Epithelial cell of prostate (primary cell): ENCODE measurements around the gene YDJC.
"Not testable (repeated sequence)": the region's sequence is repeated elsewhere in the genome, so short reads cannot be mapped to it uniquely, and the experiment has no call there.

ENCODE experiments used
- DNase-seq: peaks from one replicate; pipeline ENCODE4 v3.0.0-alpha.2; 2011; ENCODE audit warnings: low read depth, low spot score
- H3K27ac ChIP-seq: fragments of 450-650 bp; 2 replicates; pipeline ENCODE4 v1.5.1; 2017; ENCODE audit warnings: mild to moderate bottlenecking

The YDJC gene

DNA sequence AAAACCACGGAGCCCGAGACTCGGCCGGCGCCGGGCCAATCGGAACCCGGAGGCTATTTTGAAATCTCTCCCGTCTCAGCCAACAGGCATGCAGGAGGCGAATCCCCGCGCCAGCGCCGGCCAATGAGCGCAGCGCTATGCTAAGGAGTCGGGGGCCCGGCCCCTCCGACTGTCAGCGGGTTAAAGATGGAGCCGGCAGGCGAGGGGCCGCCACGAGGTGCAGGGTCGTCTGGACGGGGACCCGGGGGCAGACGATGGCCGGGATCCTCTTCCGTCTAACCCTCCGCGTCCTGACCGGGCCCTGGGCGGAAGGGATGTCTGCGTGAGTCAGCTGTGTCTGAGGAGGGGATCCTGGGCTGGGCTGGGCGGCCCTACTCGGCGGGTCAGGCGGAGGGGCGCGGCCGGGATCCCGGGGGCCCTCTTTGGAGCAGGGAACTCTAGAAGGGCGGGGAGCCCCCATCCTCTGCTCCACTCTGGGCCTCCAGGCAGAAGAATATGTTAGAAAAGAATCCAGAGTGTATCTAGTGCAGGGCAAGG is 22.3 kb upstream of the YDJC start:
- H3K27ac ChIP-seq: no peak overlapping the region
- no peak for DNase-seq

DNA sequence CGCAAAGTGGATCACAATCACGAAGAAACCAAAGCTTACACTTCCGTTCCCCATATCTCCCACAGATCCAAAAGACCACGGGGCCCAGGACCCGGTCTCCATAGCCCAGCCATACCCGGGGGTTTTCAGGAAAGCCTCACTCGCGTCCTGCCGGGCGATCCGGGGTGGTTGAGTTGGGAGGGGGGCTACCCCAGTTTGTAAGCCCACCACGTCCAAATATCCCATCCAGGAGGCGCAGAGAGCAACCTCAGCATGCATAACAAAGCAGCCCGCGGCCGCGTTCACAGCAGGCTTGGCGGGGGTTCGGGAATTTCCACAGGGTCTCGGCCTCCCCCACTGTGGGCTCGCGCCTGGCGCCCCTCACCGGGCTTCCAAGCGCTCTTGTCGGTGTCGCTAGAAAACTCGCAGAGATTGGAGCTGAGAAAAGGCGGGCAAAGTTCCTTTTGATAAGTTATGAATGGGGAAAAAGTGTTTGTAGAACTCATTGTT is 21.7 kb upstream of the YDJC start:
- H3K27ac ChIP-seq: no peak overlapping the region
- DNase-seq: no peak

DNA sequence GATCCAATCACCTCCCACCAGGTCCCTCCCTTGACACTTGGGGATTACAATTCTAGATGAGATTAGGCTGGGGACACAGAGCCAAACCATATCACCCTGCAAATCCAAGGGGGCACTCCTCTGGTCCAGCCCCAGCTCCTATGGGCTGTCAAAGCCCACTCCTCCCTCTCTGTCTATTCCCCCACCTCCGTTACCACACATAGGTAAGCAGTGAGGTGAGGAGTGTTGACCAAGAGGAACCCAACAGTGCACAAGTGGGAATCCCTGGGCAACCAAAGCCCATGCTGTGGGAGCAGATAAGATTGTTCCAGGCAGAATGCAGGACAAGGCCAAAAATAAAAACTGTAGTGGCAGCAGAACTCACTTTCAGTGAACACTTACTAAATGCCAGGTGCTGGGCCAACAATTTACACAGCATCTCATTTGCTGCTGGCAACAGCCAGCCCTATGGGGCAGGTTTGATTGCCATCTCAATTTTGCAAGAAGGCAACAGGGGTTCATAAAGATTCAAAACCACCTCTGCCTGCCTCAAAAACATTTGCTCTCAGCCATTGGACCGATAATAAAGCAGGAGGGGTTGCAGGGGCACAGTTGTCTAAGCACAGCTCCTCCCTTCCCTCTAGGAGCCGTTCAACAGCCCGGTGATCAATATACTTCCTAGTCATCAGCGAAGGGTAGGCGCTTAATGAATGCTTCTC is 21.1 kb upstream of the YDJC start:
- no peak overlapping the region for H3K27ac ChIP-seq
- DNase-seq: no peak

DNA sequence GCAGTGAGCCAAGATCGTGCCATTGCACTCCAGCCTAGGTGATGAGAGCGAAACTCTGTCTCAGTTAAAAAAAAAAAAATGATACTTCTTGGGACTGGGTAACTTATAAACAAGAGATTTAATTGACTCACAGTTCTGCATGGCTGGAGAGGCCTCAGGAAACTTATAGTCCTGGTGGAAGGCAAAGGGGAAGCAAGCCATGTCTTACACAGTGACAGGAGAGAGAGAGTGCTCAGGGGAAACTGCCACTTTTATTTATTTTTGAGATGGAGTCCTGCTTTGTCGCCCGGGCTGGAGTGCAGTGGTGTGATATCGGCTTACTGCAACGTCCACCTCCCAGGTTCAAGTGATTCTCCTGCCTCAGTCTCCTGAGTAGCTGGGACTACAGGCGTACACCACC is 20.5 kb upstream of the YDJC start:
- H3K27ac ChIP-seq: no peak overlapping the region
- DNase-seq: no peak

DNA sequence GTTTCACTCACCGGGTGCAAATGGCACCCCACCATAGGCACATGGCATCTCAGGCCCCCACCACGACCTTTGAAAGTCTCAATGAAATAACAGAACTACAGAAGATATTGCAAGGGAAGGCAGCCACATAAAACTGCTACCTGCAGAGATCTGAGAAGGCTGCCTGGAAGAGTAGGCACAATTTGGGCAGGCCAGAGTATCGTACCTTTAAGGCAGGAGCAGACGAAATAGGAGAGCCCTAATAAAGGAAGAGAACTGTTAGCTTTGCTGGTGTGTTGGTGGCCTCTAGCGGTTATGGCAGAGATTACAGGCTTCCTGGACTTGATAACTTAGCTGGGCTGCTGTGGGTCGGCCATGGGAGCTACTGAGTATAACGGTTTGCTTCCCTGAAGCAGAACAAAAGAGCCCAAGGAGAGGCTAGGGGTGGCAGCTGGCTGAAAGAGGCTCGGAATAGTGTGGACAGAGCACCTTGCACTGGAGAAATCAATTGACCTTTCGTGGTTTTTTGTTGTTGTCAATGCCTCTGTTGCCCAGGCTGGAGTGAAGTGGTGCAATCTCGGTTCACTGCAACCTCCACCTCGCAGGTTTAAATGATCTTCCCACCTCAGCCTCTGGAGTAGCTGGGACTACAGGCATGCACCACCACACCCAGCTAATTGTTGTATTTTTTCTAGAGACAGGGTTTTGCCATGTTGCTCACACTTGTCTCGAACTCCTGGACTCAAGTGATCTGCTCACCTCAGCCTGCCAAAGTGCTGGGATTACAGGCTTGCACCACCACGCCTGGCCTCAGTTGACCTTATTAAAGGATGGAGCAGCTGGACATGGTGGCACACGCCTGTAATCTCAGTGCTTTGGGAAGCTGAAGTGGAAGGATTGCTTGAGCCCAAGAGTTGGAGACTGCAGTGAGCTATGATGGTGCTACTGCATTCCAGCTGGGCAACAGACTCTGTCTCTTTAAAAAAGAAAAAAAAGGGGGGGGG is 17.1 kb upstream of the YDJC start:
- no peak for DNase-seq
- H3K27ac ChIP-seq: no peak overlapping the region

DNA sequence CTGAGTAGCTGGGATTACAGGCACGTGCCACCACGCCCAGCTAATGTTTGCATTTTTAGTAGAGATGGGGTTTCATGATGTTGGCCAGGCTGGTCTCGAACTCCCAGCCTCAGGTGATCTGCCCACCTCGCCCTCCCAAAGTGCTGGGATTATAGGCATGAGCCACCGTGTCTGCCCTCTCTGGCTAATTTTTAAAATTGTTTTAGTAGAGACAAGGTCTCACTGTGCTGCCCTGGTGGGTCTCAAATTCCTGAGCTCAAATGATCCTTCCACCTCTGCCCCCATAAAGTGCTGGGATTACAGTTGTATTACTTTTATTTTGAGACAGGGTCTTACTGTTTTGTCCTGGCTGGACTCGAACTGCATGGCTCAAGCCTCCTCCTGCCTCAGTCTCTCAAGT is 15.7 kb upstream of the YDJC start:
- H3K27ac ChIP-seq, DNase-seq: not testable (repeated sequence)

DNA sequence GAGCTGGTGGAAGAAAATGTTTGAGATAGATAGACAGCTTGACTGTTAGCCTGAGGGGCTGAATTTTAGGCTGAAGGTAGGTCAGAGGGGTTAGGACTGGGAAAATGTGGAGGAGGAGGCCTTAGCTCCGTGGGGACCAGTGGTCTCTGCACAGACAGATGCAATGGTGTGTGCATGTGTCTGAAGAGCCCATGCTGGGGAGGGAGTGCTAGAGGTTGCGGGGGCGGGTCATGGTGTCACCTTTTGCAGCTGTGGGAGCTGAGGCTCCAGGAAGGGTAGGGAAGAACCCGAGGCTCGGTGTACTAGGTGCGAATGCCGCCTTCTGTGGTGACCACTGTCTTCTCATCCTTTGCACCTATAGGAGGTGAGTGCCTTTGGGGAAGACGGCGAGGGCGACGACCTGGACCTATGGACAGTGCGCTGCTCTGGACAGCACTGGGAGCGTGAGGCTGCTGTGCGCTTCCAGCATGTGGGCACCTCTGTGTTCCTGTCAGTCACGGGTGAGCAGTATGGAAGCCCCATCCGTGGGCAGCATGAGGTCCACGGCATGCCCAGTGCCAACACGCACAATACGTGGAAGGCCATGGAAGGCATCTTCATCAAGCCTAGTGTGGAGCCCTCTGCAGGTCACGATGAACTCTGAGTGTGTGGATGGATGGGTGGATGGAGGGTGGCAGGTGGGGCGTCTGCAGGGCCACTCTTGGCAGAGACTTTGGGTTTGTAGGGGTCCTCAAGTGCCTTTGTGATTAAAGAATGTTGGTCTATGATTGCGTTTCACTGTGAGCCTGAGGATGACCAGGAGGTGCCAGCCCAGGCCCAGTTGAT is 13.9 kb upstream of the YDJC start:
- no peak overlapping the region for H3K27ac ChIP-seq
- no peak for DNase-seq

DNA sequence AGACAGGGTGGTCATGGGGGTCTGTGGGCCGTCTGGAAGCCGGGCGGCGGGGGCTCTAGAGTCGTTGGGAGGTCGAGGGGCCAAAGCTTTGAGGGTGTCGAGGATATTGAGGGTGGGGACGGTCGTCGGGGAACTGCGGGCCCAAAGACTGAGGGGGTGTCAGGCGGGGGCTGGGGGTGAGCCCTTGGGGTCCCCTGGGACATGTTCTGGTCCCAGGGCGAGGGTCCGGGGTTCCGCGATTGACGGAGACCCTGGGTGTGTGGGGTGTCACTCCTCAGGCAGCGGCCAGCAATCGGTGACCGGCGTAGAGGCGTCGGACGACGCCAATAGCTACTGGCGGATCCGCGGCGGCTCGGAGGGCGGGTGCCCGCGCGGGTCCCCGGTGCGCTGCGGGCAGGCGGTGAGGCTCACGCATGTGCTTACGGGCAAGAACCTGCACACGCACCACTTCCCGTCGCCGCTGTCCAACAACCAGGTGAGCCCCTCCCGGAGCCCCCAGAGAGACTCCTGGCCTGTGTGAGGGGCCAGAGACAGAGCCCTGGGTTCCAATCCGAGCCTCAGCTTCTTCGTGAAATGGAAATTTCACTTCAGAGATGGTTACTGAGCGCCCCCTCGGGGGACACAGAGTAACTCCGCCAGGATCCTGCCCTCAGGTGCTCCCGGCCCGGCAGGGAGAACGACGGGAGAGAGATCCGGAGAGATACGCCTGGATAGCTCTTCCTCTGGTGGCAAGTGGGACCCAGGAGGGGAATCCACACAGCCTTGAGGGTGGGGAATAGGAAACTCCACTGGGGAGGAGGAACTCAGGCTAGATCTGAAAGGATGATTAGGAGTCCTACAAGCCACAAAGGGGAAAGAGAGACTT is 13.0 kb upstream of the YDJC start:
- no peak for DNase-seq

DNA sequence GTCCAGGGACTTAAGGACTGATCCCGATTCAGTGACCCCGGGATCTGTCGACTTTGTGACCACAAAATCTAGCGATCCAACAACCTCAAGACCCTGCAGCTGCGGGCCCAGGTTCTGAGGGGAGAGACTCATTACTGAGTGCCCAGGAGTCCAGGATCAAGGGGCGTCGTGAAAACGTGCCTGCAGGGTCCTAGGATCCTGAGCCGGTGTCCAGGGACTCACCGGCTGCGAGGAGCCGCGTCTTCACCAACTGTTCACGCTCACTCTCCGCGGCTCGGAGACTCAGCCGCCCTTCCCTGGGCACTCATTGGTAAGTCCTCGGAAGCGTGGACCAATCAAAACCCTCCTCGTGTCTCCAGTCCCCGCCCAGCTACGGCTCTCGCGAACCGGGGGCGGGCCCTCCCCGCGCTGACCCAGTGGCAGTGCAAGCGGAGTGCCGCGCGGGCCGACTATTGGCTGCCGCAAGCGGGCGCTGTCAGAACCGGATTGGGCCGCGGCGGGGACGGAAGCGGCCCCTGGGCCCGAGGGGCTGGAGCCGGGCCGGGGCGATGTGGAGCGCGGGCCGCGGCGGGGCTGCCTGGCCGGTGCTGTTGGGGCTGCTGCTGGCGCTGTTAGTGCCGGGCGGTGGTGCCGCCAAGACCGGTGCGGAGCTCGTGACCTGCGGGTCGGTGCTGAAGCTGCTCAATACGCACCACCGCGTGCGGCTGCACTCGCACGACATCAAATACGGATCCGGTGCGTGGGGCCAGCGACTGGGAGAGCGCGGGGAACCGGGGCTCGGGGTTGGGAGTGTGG is 12.2 kb upstream of the YDJC start, which contains the start of gene SDF2L1:
TSS of gene SDF2L1 (plus strand) at position 514 of the 795 bp plus-strand sequence. CDS start at position 549, 35 bp downstream.
- peak; percentile 94 for DNase-seq
- H3K27ac ChIP-seq: peak within 1 kb of the TSS; percentile 13

More for the DNA sequence above, 13.0 kb upstream of the YDJC start:
- peak overlapping the region; percentile 13 for H3K27ac ChIP-seq

DNA sequence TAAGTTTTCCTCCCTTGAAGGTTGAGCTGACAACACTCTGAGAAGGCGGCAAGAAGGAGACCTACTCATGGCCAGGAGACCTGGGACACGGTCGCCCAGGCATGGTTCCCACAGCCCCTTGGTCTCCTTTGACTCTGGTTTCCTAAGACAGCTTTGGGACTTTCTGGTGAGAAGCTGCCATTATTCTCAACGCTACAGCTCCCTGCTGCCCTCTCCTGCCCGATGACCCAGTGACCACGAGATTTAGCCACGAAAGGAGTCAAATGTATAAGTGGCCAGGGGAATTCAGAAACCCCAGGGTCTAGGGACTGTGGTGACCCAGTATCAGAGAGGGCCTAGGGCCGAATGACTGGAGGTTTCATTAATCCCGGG is 11.6 kb upstream of the YDJC start:
- no peak overlapping the region for H3K27ac ChIP-seq
- DNase-seq: no peak

DNA sequence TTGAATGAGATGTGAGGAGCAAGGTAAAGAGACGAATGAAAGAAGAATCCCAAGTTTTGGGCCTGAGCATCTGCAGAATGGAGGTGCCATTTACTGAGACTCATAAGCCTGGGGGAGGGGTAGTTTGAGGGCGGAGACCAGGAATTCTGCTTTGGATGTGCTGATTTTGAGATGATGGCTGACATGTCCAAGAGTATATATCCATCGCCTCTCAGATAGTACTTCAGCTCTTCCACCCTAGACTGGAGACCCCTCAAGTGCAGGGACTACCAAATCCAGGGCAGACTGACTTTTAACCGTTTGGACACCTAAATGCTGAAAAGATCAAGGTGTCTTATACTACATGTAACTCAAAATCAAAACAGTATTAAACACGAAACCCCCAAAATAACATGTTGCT is 11.0 kb upstream of the YDJC start:
- no peak overlapping the region for H3K27ac ChIP-seq
- no peak for DNase-seq

DNA sequence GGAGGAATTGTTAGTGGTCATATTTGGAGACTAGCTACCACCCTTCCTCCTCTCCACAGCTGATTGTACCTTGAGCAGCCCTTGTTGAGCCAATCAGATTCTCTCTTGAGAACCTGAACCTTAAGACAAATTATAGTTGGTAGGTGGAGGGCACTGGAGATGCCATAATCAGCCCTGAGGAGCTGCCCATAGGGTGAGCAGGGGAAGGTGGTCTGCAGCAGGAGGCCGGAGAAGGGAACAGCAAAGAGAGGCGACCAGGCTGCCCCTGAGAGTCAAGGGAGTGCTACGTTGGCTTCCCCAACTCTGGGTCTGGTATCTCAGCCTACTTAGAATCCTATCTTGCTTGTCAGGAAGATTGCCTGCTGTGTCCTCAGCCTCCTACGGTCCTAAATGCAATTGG is 9.5 kb upstream of the YDJC start:
- DNase-seq: no peak
- no peak overlapping the region for H3K27ac ChIP-seq

DNA sequence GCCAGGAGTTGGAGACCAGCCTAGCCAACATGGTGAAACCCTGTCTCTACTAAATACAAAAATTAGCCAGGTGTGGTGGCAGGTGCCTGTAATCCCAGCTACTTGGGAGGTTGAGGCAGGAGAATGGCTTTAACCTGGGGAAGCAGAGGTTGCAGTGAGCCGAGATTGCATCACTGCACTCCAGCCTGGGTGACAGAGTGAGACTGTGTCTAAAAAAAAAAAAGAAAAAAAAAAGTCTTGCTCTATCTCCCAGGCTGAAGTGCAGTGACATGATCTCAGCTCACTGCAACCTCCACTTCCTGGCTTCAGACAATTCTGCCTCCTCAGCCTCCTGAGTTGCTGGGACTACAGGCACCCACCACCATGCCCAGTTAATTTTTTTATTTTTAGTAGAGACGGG is 7.6 kb upstream of the YDJC start:
- not testable (repeated sequence) for H3K27ac ChIP-seq, DNase-seq

DNA sequence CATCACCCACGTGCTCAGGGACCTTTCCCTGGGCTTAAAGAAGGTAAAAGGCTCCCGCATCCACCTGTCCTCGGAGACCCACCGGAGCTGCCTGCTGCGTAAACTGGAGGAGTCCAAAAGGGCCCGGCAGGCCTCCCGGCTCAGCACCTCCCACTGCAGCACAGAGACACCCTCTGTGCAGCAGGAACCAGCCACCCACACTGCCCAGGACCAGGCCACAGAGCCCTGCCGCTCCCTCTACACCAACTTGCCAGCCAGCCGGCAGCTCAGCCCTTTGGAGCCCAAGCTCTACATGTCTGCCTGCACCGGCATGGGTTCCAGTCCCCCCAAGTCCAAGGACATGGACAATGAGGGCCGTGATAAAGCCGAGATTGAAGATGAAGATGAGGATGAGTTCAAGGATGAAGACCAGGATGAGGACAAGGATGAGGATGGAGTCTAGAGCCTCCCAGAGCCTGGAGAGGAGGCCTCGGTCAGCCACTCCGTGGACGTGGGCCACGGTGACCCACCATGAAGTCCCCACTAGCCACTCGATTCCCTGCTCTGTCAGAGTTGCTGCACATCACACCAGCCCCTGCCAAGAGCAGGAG is 6.9 kb upstream of the YDJC start:
- no peak for DNase-seq
- H3K27ac ChIP-seq: no peak overlapping the region

DNA sequence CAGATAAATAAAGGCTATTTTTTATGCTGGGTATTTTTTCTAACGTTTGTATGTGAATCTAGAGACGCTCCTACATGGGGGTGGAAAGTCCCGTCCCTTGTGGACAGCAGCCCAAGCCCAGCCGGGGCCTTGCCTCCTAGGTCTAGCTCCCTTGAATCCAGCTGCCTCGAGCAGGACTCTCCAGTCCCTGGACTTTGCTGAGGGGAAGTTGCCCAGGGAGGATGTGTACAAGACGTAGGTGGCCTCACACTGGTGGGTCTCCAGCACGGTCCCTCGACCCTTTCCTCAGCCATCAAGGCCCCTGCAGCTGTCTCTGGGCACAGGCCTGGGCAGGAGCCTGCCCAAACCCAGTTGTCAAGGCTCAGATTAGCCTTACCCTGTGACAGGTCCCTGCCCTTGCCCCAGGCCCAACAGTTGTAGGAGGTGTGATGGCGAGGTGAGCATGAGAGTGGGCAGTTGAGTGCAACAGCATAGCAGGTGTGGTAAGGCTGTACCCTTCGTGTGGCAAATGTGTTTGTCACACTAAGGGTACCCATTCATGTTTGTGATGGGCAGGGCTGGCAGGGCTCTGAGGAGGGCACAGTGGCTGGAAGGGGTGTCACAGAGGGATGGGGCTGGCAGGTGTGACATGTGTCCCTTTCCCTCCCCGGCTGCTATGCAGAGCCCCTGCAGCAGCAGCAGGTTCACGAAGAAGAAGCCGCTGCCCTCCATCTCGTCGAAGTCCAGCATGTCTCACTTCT is 6.1 kb upstream of the YDJC start:
- H3K27ac ChIP-seq: no peak overlapping the region
- DNase-seq: no peak

DNA sequence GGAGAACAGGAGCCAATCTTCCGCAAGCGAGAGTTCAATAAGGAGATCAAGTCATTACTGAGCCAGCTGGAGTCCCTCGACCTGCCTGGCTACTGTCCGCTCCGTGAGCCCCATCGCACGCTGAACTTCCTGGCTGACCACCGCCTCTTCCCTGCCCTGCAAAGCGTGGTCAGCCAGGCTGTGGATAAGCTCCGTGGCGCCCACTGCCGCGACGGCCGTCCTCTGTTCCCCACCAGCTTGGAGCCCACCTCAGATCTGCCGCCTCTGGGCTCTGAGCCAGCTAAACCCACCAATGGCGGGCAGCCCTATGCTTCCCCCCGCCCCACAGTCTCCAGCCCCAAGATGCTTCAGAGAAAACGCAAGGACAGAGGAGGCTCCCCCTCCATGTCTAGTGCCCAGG is 5.0 kb upstream of the YDJC start:
- DNase-seq: no peak
- no peak overlapping the region for H3K27ac ChIP-seq

DNA sequence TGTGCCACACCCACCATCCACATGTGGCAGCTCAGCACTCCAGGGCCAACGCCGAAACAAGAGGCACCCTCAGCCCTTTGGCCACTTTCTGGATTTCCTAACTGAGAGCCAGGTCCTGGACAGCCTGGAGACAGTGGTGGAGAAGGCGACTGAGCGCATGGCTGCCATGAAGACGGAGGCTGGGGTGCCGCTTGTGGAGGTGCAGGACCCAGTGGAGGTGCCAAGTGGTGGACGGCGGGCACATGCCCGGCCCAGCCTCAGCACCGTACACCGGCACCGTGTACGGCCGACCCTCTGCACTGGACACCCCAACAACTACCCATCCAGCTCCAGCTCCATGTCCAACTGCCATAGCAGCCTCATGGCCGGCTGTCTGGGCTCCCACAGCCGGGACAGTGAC is 4.3 kb upstream of the YDJC start:
- H3K27ac ChIP-seq: no peak overlapping the region
- DNase-seq: no peak
